Testis (tissue), 2 donors: ENCODE results near the gene RNF220.

Experiments used
- CTCF ChIP-seq, 3 experiments: fragments of 450-650 bp in 2 of 3; fragments of 200-600 bp in 1 of 3; sonication (generic) in 1 of 3; IDR thresholded peaks; one replicate each; pipeline ENCODE4 v1.5.1; 2016 to 2019; ENCODE audit warnings: antibody characterized with exemption in 3 of 3, mild to moderate bottlenecking in 2 of 3, moderate library complexity in 1 of 3
- POLR2A ChIP-seq: fragments of 450-650 bp; IDR thresholded peaks from one replicate; pipeline ENCODE4 v1.6.1; 2017; ENCODE audit warnings: antibody characterized with exemption, mild to moderate bottlenecking, moderate library complexity

- TF ChIP-seq CTCF (IDR thresholded peaks at IDR 0.05) (peak; percentile 29 to 44 (median 43)), POLR2A (no peak)
These were observed 26.9 kb upstream of the RNF220 start for GRCh38 chr1:44377925-44378784.
